HEK293T (cell line): Measurements from ENCODE around the gene PEDS1.

Experiments
- CTCF ChIA-PET: fragments of 350-600 bp; formaldehyde crosslinking; extraction: SDS; loops from one replicate; lab custom pipeline; 2021; ENCODE audit warnings: antibody characterized with exemption, inconsistent platforms; lab: Yijun Ruan, JAX
- POLR2A ChIA-PET: fragments of 350-600 bp; formaldehyde crosslinking; extraction: SDS; loops from one replicate; lab custom pipeline; 2020; ENCODE audit warnings: antibody characterized with exemption, inconsistent platforms; lab: Yijun Ruan, JAX
- DNase-seq: peaks from one replicate; pipeline ENCODE4 v3.0.0; 2012; ENCODE audit warnings: mixed read lengths; ENCODE audit errors: extremely low spot score
- ARNT ChIP-seq: fragments of 450-650 bp; IDR thresholded peaks from 2 replicates; pipeline ENCODE4 v1.6.1; 2017; ENCODE audit warnings: mild to moderate bottlenecking
- BHLHE40 ChIP-seq: fragments of 450-650 bp; IDR thresholded peaks from 2 replicates; pipeline ENCODE4 v1.6.1; 2016; ENCODE audit warnings: mild to moderate bottlenecking, moderate library complexity, borderline replicate concordance
- CTBP1 ChIP-seq: fragments of 450-650 bp; IDR thresholded peaks from 2 replicates; pipeline ENCODE4 v1.6.1; 2016; ENCODE audit warnings: borderline replicate concordance
- ELF4 ChIP-seq: fragments of 450-650 bp; IDR thresholded peaks from 2 replicates; pipeline ENCODE4 v1.6.1; 2017; ENCODE audit warnings: antibody characterized with exemption
- FOXA1 ChIP-seq: fragments of 450-650 bp; IDR thresholded peaks from 2 replicates; pipeline ENCODE4 v1.6.1; 2016; ENCODE audit warnings: mild to moderate bottlenecking
- FOXK2 ChIP-seq: fragments of 450-650 bp; IDR thresholded peaks from 2 replicates; pipeline ENCODE4 v1.6.1; 2016; ENCODE audit warnings: mild to moderate bottlenecking
- FOXM1 ChIP-seq: fragments of 450-650 bp; IDR thresholded peaks from 2 replicates; pipeline ENCODE4 v1.6.1; 2017; ENCODE audit warnings: mild to moderate bottlenecking, borderline replicate concordance
- HDGF ChIP-seq: fragments of 450-650 bp; IDR thresholded peaks from 2 replicates; pipeline ENCODE4 v1.6.1; 2017; ENCODE audit warnings: antibody characterized with exemption, borderline replicate concordance
- L3MBTL2 ChIP-seq: fragments of 450-650 bp; conservative IDR thresholded peaks from 2 replicates; pipeline ENCODE4 v1.6.1; 2016; ENCODE audit warnings: mild to moderate bottlenecking
- LEF1 ChIP-seq: fragments of 450-650 bp; IDR thresholded peaks from 2 replicates; pipeline ENCODE4 v1.6.1; 2017; ENCODE audit warnings: mild to moderate bottlenecking, borderline replicate concordance
- NFRKB ChIP-seq: fragments of 450-650 bp; IDR thresholded peaks from 2 replicates; pipeline ENCODE4 v1.6.1; 2016; ENCODE audit warnings: mild to moderate bottlenecking, moderate library complexity
- PKNOX1 ChIP-seq: fragments of 450-650 bp; IDR thresholded peaks from 2 replicates; pipeline ENCODE4 v1.6.1; 2016
- SP1 ChIP-seq: fragments of 450-650 bp; IDR thresholded peaks from 2 replicates; pipeline ENCODE4 v1.6.1; 2017
- SUZ12 ChIP-seq: fragments of 450-650 bp; IDR thresholded peaks from 2 replicates; pipeline ENCODE4 v1.6.1; 2016; ENCODE audit warnings: mild to moderate bottlenecking
- TARDBP ChIP-seq: fragments of 450-650 bp; IDR thresholded peaks from 2 replicates; pipeline ENCODE4 v1.6.1; 2016
- ZNF384 ChIP-seq: fragments of 450-650 bp; IDR thresholded peaks from 2 replicates; pipeline ENCODE4 v1.6.1; 2016

The PEDS1 gene

DNA sequence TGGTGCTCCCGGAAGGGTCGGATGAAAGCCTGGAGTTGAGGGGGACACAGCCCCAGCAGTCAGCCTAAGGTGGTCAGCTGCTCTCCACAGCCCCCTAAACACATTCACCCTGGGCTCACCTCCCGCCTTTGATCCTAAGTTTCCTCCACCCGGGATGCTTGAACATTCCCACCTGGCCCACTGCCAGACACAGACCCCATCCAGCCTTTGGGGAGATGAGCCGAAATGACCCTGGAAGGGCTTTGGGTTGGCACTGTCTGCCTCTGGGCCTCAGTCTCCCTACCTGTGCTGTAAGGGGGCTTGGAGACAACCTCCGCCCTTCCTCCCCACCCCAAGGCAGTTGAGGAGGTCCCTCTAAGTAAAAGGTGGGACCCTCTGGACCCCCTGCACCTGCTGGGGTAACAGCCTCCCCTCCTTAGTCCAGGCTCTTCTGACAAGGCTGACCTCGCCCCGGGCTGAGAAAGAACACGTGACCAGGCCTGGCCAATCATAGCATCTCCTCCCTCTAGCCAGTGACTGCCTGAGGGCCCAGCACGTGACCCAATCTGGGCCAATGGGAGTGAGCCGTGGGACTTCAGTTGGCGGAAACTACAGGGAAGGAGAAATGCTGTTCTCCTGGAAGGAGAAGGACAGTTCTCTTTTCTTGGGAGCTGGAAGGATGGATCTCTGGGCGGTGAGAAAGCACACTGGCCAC is 23.7 kb downstream of the PEDS1 start:
- peak; percentile 46 for DNase-seq

DNA sequence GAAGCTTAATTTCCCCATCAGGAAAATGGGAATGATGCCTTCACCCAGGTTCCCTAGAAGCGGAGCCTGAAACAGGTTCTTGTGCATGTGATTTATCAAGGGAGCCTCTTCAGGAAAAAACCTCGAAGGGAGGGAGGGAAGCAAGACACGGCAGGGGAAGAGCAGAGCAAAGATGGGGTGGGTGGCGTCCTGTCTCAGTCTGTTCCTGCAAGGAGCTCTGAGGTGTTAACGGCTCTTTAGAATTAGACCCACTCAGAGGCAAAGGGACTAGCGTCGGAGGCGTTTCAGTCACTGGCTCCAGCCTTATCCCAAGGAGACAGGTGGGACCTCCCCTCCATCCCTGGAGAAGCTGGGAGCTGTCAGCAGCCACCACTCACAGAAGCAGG is 25.0 kb downstream of the PEDS1 start:
- no peak for DNase-seq
- ChIA-PET CTCF (no interaction called here), POLR2A (interaction anchor here (2.0 kb wide), 1 partner anchor 25 kb away, joined by 11 read pairs; the partner anchor contains the start of gene PEDS1)
- TF ChIP-seq TARDBP: no peak
- no peak for TF ChIP-seq LEF1
- TF ChIP-seq CTBP1: no peak
- TF ChIP-seq ZNF384: no peak
- no peak for TF ChIP-seq FOXA1
- TF ChIP-seq NFRKB: no peak
- no peak for TF ChIP-seq SP1
- TF ChIP-seq BHLHE40: no peak
- TF ChIP-seq HDGF: no peak
- no peak for TF ChIP-seq L3MBTL2
- TF ChIP-seq FOXK2: no peak
- TF ChIP-seq ARNT: no peak
- TF ChIP-seq PKNOX1: no peak
- TF ChIP-seq FOXM1: no peak
- TF ChIP-seq ELF4: no peak
- TF ChIP-seq SUZ12: no peak

More for the DNA sequence above, 23.7 kb downstream of the PEDS1 start:
- CTCF ChIA-PET: no interaction called here
- POLR2A ChIA-PET: interaction anchor here (2.0 kb wide), 1 partner anchor 23 kb away, joined by 11 read pairs; the partner anchor contains the start of gene PEDS1
- TF ChIP-seq FOXM1 (no peak), L3MBTL2 (no peak), NFRKB (no peak), FOXK2 (no peak), ELF4 (no peak), SP1 (no peak), BHLHE40 (no peak), HDGF (no peak), CTBP1 (no peak), FOXA1 (no peak), SUZ12 (no peak), LEF1 (no peak), ZNF384 (no peak), ARNT (no peak), PKNOX1 (no peak)

DNA sequence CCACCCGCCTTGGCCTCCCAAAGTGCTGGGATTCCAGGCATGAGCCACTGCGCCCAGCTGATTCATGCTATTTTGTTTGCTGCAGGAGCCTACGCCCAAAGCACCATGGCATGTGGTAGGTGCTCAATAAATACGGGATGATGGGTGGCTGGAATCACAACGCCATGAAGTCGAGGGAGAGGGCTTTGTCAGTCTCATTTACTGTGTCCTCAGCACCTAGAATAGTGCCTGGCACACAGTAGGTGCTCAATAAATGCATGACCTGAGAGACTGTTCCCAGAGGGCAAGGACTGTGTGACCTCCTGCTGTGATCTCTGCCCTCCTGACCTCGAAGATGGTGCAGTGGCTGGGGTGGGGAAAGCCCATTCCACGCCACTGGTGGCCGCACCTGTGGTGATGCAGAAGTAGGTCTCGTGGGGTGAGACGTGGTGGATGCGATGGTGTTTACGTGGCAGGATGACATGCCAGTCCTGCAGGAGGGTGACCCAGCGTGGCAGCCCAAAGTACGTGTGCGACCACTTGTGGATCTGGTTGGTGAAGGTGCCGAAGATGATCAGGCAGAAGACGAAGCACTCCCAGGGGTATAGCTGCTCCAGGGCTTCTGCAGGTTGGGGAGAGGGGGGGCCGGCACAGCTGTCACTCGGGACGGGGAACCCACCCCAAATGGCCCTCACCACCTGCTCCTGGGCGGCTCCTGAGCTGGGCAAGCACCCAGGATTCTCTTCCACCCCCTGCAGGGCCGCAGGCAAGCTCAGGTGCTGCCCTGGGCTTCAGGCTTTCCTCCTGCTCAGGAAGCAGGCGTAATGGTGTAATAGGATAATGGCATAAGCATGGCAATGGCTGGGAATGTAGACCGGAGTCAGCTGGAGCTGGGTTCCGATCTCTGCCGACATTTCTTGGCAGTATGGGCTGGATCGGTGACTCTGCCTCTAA is 25.7 kb downstream of the PEDS1 start:
- ChIA-PET CTCF (no interaction called here), POLR2A (interaction anchor here (1.2 to 2.0 kb wide), 2 partner anchors 25 kb away, joined by 3 to 11 read pairs; partner anchors contain the start of gene PEDS1)
- DNase-seq: no peak
- no peak for TF ChIP-seq BHLHE40
- TF ChIP-seq FOXM1: no peak

- no peak for TF ChIP-seq BHLHE40
- TF ChIP-seq ZNF384: no peak
- TF ChIP-seq ELF4: no peak
- no peak for TF ChIP-seq FOXM1
- POLR2A ChIA-PET: interaction anchor here (1.2 kb wide), 1 partner anchor 27 kb away, joined by 3 read pairs; the partner anchor contains the start of gene PEDS1
- CTCF ChIA-PET: interaction anchor here (0.6 to 0.8 kb wide), 2 partner anchors 42 to 52 kb away, joined by 3 read pairs; no protein-coding TSS in a partner anchor
- DNase-seq: no peak
These were observed 26.9 kb downstream of the PEDS1 start for GRCh38 chr20:50126662-50127061.

- DNase-seq: no peak
- no peak for TF ChIP-seq FOXK2
- no peak for TF ChIP-seq SP1
- no peak for TF ChIP-seq ELF4
- TF ChIP-seq NFRKB: no peak
- no peak for TF ChIP-seq ARNT
- TF ChIP-seq ZNF384: no peak
- TF ChIP-seq PKNOX1: no peak
- TF ChIP-seq CTBP1: no peak
- no peak for TF ChIP-seq FOXM1
- no peak for TF ChIP-seq L3MBTL2
- TF ChIP-seq FOXA1: no peak
- TF ChIP-seq BHLHE40: no peak
- no peak for TF ChIP-seq SUZ12
- TF ChIP-seq TARDBP: no peak
- CTCF ChIA-PET: no interaction called here
- POLR2A ChIA-PET: no interaction called here
These were observed 28.2 kb downstream of the PEDS1 start for GRCh38 chr20:50125279-50125678.
